Measurements from ENCODE around the gene CACNG1.

The CACNG1 gene

GRCh38 chr17:67044016-67044772 is at the start of gene CACNG1:
Gene CACNG1 (plus strand): TSS chr17:67044554. CDS start chr17:67044661, 107 bp downstream.
- no peak for DNase-seq

DNA sequence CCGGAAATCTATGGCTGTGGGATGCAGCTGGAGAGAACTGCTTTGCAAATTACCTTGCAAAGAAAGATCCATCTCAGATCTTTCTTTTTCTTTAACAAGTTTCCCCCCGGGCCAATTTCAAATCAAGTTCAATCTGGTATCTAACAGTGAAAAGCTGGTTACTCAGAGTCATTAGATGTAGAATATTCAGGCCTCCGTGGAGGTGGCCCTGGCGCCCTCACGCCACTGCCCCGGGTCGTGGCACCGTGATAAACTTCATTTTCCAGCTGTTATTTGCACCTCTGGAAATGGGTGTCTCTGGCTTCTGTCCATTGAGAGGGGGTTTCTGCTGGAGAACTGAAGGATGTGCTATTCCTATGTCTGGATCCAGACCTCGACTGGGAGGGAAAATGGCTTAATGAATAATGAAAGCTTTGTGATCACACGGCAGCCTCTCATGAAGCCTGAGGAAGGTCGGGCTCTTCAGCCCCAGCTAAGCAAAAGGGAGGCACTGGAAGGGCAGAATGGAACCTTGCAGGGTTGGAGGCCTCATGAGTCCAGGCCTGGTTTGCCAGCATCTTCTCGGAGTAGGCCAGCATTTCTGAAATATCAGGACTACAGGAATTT is 49.3 kb upstream of the CACNG1 start:
- DNase-seq, result no peak

DNA sequence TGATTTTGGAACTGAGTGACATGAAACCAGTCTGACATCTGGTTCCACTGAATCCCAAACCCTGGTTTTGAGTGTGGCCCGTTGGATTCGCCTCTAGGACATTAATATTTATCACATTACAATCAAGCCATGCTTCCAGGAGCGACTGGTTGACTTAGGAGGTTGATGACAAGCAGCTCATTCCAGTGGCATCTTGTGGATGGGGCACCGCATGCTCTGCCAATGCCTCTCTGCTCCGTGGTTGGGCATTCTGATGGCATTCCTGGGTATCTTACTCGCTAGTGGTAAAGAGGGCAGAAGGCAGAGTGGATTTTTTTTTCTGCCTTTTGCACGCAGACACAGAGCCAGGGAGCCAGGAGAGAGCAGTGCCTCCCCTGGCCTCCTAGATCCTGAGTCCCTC is 48.4 kb upstream of the CACNG1 start:
- no peak for DNase-seq

GRCh38 chr17:66996926-66997325 is 47.4 kb upstream of the CACNG1 start:
- no peak for DNase-seq

- no peak for DNase-seq
These were observed 41.1 kb upstream of the CACNG1 start for GRCh38 chr17:67003231-67003630.

DNA sequence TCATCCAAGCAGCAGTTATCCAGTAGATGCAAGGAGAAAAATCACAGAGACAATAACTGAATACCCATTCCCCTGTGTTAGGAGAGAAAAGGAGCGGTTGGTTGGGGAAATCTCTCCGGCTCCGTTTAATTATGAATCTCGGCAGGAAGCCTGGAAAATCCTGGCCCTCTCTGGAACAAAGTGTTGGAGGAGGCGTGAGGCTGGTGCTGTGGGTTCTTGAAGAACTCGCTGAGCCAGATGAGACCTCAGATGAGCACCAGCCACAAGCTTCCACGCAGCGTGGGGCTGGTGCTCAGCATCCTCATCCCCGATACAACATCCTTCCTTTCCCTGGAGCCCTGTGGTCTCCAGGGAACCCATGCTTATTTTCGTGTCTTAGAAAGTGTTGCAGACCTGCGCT is 40.2 kb upstream of the CACNG1 start:
- no peak for DNase-seq

GRCh38 chr17:67007266-67007665 is 37.1 kb upstream of the CACNG1 start:
- DNase-seq, result no peak

DNA sequence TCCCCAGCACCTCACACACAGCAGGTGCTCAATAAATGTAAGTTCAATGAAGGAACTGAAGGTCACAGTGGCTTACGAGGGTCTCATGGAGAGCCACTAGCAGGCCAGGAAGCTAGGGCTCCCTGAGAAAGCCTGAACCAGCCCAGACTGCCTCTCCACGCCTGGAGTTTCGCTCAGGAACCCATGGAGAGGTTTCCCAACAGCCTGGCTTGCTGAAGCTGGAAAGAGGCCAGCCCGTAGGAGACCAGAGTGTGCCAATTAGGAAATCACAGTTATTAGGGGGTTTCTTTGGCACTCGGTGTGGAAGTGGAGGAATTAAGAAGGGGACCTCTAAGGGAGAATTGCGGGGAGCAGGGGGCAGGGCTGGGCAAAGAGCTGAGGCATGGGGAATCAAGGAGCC is 36.3 kb upstream of the CACNG1 start:
- DNase-seq, result no peak

GRCh38 chr17:67011527-67012175 is 32.7 kb upstream of the CACNG1 start:
- no peak for DNase-seq

- no peak for DNase-seq
These were observed 30.5 kb upstream of the CACNG1 start for GRCh38 chr17:67013891-67014290.

DNA sequence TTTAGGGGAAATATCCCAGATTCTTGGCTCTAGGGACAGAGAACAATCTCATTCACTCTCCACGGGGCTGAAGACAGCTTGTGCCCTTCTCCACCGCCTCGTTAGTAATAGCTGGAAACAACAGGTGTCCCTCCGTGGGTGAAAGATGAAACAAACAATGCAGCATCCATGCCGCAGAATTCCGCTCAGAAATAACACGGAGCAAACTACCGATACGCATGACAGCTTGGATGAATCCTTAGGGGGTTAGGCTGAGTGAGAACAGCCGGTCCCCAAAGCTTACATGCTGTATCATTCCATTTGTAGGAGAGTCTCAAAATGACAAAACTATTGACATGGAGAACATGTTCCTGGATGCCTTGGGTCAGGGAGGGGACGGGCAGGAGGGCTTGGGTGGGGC is 29.4 kb upstream of the CACNG1 start:
- no peak for DNase-seq

DNA sequence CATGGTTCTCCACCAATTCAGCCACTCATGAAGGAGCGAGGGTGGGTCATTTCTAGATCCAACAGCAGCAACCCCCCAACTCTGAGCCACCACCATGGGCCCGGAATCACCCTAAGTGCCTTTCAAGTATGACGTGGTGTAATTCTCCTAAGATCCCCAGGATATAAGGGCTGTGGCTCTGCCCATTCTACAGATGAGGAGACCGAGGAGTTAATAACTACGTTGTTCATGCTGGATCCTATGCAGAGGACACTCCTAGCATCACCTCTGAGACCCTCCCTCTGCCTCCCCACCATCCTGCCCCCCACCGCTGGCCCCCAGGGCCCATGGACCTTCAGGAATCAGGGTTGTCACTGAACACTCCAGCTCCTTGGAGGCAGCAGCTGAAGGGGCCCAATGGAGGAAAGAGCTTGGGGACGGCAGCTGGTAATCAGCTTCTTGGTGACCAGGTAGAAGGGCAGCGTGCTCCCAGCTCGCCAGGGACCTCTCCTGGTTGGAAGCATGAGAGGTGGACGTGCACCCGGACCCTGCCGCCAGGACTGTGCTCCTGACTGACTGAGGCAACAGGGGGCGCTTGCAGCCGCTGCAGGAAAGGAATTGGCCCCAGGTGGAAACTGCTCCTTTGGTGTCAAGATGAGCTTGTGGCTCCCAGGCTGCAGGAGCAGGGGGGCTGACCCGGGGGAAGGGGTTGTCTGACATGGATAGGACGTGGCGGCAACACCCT is 28.2 kb upstream of the CACNG1 start:
- no peak for DNase-seq

- no peak for DNase-seq
These were observed 26.4 kb upstream of the CACNG1 start for GRCh38 chr17:67017910-67018309.

DNA sequence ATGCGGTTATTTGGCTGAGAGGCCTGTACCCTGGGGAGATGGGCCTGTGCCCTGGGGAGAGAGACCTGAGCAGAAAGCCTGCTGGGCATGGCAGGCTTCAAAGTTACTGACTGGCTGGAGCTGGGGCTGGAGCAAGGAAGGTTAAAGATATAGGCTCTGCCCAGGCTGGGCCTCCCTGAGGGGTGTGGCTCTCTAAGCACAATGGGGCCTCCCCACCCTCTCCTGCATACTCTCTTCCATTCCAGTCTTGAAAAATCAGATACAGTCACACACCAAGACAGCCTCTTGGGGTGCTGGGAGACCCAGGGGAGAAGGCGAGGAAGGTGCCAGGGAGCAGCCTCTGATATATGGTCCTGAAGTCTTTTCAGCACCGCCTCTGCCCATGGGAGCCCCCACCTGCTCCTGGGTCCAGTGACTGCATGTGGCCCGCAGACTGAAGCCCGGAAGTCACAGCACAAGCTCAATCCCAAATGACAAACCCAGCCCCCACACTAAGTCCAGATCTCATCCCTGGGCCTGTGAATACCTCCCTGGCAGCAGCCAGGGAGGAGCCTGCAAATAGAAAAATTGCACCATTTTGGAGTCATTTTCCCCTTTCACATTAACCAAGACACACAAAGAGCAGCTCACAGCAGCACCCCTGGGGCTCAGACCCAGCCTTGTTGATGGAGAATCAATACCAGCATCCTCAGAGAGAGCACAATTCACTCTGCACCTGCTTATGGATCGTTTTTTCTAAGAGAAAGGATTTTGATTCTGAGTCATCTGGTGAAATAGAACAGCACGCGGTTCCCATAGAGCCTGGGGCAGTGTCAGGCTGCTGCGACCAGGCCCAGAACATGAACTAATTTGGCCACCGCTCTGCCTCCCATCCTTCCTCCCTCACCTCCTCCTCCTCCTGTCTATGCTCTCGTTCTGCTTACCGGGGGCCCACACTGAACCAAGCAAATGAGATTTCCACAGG is 25.6 kb upstream of the CACNG1 start:
- DNase-seq, result no peak

DNA sequence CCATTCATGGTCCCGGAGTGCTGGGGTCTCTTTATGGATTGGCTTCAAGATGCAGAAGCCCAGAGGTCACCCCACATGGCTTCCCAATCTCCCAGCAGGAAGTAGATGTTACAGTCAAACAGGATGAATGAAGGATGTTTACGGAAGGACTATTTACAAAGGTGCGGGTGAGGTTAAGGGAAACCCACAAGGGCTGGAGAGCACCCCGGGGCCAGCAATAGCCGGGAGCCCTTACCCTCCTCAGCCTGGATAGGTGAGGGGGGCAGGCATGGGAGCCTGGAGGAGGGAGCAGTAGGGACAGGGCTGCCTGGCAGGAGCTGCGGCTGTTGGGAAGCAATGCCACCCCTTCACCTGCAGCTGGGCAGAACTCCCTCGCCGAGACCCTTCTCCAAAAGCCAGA is 24.5 kb upstream of the CACNG1 start:
- no peak for DNase-seq

DNA sequence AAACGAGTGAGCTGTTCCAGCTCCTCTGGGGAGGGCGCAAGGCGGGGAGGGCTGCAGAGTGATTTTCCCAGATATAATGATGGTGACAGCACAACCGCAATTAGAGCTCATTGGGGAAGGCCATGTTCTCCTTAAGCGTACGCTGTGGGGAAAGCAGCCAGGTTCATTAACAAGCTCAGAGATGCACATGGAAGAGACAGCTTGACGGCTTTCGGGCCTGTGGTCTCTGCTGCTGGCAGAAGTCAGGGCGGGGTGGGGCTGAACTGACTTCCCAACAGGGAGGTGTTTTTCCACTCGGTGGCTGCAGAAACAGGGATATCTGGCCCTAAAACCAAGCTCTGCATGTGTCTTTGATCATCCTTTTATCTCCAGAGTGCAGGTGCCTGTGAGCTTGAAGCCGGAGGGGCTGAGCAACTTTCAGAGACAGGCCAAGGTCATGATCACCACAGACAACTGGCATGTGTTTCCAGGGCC is 24.0 kb upstream of the CACNG1 start:
- DNase-seq, result no peak

DNA sequence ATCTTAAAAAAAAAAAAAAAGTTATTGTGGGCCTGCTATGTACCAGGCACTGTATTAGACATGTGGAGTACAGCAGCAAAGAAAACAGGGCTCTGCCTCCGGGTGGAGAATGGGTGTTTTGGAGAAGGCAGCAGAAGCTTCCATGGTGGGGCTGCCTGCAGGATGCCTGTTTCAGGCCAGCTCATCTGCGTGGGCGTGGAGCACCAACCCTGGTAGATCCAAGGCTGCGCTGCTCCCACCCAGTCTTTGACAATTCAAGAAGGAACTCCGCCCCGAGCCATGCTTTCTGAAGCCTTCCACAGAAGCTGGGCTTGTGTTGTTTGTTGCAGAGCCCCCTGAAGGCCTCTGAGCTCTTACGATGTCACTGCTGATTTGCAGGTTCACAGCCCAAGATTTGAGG is 23.2 kb upstream of the CACNG1 start:
- peak in 1 of 2 experiments; percentile 13 for DNase-seq

GRCh38 chr17:67021743-67022450 is 22.5 kb upstream of the CACNG1 start:
- no peak for DNase-seq

DNA sequence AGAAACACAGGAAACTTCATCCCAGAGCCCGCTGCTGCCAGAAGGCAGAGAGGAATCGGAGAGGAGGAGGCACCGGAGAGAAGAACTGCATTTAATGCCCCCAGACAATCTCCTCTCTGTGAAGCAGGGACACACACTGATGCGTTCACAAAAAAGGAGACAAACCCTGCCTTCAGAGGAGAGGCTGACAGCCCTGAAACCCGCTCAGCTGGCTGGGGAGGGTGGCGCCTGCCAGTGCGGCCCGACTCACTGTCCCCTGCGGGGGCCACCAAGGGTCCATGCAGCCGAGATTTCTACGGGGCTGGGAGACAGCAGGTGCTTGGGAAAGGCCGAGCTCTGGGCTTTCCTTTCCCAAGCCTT is 21.9 kb upstream of the CACNG1 start:
- no peak for DNase-seq

GRCh38 chr17:67024736-67025135 is 19.6 kb upstream of the CACNG1 start:
- no peak for DNase-seq

DNA sequence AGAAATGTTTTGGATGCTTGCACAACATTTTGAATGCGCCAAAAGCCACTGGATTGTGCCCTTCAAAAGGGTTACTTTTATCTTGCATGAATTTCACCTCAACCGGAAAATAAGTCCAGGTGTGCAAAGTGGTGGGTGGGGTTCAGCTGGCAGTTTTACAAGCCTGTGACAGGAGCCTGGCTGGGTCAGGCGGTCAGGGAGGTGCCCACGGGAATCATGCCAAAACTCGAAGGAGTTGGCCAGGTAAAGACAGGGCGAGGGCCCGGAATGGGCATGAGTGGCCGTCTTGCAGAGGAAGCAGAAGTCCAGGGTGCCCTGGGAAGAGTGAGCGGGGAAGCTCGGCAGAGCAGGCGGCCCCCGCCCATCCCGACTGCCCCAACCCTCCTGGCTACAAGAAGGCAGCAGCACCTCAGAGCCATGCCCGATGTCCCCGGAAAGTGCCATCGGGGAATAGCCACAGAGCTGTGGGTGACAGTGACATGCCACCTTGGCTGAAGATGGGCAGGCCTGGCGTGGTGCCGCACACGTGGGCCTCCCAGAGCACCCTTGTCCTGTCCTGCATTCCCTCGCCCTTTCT is 19.1 kb upstream of the CACNG1 start:
- DNase-seq, result no peak

Data from activated CD4-positive, alpha-beta T cell treated with anti-CD3 and anti-CD28 coated beads, Interleukin-2, amount 50 U/mL, for 48 hours (primary cell).